ENCODE results near the gene SPCS2.

The SPCS2 gene

DNA sequence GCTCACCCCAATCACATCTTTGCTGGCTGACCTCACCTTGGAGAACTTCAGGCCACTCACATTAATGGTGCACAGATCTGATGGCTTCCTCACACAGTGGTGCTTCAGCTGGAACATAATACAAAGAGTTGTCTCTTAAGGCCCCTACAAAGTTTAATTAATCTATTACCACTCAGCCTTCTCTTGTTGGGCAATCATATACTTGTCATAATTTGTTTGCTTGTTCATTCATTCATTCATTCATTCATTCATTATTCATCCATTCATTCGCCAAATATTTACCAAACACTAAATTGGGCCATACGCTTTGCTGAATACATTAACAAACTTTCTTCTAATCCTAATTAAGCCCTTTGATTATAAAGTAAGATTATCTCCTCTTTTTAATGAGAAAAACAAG lies 15.3 kb upstream of the SPCS2 start:
- Histone ChIP-seq H3K27me3 (ENCODE audit: insufficient read depth, low read length) (no peaks in the 10 kb centered on the region), H3K4me1 (ENCODE audit: insufficient read depth, low read length) (no peaks in the 10 kb centered on the region), H3K36me3 (ENCODE audit: insufficient read depth, low read length) (peaks cover 27% of the 10 kb centered on the region)

DNA sequence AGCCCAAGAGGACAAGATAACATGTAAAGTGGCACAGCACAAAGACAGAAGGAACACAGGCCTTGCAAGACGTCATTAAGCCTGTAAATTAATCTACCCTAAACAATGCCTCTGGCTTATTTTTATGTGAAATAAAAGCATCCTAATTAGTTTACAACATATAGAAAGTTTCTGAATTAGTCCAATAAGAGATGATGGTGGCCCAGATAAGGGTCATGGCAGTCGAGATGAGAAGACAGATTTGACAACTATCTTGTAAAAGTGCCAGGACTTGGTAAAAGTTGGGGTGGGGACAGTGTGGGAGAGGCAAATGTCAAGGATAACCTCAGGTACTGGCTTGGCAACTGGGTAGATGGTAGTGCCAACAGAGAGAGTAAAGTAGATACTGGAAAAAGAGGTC lies 13.8 kb upstream of the SPCS2 start:
- Histone ChIP-seq H2AFZ (ENCODE audit: low read depth, low read length) (no peak overlapping the region), H3K4me1 (ENCODE audit: insufficient read depth, low read length) (no peaks in the 10 kb centered on the region), H3K27me3 (ENCODE audit: insufficient read depth, low read length) (no peaks in the 10 kb centered on the region), H3K9me3 (ENCODE audit: low read length) (no peaks in the 10 kb centered on the region), H3K4me3 (ENCODE audit: low read length) (no peak overlapping the region), H3K36me3 (ENCODE audit: insufficient read depth, low read length) (peaks cover 29% of the 10 kb centered on the region)

More for the DNA sequence above, 15.3 kb upstream of the SPCS2 start:
- Histone ChIP-seq H2AFZ (ENCODE audit: low read depth, low read length) (no peak overlapping the region), H3K4me3 (ENCODE audit: low read length) (no peak overlapping the region), H3K9me3 (ENCODE audit: low read length) (no peaks in the 10 kb centered on the region)

DNA sequence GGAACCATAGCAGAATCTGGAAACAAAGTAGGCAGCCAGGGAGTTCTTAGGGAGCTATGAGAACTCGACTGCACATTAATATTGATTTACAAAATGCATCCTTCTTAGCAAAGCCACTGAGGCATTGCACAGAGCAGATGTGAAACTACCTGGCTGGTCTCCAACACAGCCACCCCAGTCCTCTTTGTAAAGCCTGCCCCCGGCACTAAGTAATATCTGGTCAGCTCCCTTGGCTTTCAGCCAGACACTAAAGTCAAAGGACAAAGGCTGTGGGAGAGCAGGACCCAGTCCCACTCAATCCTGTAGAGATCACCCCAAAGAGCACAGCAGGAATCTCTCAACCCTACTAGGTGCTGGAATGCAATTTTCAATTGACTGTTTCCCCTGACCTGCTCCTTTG lies 13.0 kb upstream of the SPCS2 start:
- Histone ChIP-seq H3K4me1 (ENCODE audit: insufficient read depth, low read length) (no peaks in the 10 kb centered on the region), H3K36me3 (ENCODE audit: insufficient read depth, low read length) (peaks cover 29% of the 10 kb centered on the region), H3K27me3 (ENCODE audit: insufficient read depth, low read length) (no peaks in the 10 kb centered on the region), H3K9me3 (ENCODE audit: low read length) (no peaks in the 10 kb centered on the region), H2AFZ (ENCODE audit: low read depth, low read length) (no peak overlapping the region), H3K4me3 (ENCODE audit: low read length) (no peak overlapping the region)

DNA sequence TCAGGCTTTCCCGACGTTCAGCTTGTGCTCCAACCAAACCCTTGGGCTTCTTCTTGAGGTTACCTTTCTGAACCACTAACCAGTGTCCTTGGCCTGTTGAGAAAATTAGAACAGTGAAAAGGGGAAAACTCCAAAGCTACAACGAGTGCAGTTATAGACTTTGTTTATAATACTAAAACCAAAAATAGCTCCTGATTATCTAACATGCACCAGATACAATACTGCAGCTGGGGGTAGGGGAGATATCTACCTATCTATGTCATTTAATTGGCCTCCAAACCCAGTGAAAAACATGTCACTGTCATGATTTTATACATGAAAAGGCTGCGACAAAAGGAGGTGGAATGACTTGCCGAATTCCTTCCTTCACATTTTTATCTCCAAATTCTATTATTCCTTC lies 12.1 kb upstream of the SPCS2 start:
- Histone ChIP-seq H2AFZ (ENCODE audit: low read depth, low read length) (no peak overlapping the region), H3K9me3 (ENCODE audit: low read length) (no peaks in the 10 kb centered on the region), H3K4me3 (ENCODE audit: low read length) (no peak overlapping the region), H3K36me3 (ENCODE audit: insufficient read depth, low read length) (peaks cover 29% of the 10 kb centered on the region), H3K27me3 (ENCODE audit: insufficient read depth, low read length) (no peaks in the 10 kb centered on the region), H3K4me1 (ENCODE audit: insufficient read depth, low read length) (no peaks in the 10 kb centered on the region)

DNA sequence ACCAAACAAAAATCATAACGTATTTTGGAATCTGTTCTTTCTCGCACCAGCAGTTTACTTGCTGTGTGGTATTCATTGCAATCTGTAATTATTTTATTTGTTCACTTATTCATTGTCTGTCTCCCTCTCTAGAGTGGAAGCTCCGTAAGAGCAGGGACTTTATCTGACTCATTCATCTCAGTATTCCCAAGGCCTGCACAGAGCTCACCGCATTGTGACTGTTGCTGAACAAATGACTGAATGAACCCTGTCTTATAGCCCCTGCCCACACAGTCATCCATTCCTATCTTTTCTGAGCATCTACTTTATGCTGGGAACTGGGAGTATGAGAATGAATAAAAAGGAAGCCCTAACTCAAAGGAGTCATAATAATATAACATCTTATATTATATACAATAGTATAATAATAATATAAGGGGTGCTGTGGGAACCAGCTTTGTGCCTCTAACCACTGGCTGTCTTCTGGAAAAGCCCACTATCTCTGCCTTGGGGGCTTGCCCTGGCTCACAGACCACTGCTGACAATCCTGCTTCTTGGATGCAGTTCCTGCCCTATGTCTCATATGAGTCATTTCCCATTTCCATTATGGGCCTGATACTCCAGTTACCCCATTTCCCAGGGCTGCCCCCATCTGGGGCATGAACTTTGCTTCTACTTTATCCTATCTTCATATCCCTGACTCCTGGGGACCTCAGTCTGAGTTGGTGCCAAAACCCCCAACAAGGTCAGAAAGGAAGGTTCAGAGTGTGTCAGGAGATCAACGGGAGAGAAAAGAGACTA lies 11.2 kb upstream of the SPCS2 start:
- H3K4me3 ChIP-seq (ENCODE audit: low read length), result no peak overlapping the region
- H3K27me3 ChIP-seq (ENCODE audit: insufficient read depth, low read length), result no peaks in the 10 kb centered on the region
- no peak overlapping the region for H2AFZ ChIP-seq (ENCODE audit: low read depth, low read length)
- H3K36me3 ChIP-seq (ENCODE audit: insufficient read depth, low read length), result peaks cover 29% of the 10 kb centered on the region
- no peaks in the 10 kb centered on the region for H3K4me1 ChIP-seq (ENCODE audit: insufficient read depth, low read length)
- no peaks in the 10 kb centered on the region for H3K9me3 ChIP-seq (ENCODE audit: low read length)

DNA sequence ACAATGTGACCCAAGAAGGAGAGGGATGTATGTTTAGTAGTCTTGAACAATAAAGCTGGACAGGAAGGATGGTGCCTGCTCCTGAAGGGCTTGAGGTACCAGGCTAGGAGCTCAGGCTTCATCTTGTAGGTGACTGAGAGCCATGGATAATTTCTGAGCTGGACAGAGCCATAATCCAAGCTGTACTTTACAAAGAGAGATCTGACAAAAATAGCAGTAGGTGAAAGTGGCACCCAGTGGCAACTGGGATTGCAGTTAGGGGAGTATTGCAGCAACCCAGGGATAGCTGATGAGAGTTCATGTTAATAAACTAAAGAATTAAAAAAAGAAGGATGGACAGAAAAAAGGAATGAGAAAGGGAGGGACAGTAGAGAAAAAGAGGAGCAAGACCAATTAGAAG lies 7.6 kb upstream of the SPCS2 start:
- no peak overlapping the region for H2AFZ ChIP-seq (ENCODE audit: low read depth, low read length)
- no peak overlapping the region for H3K4me3 ChIP-seq (ENCODE audit: low read length)
- no peaks in the 10 kb centered on the region for H3K27me3 ChIP-seq (ENCODE audit: insufficient read depth, low read length)
- H3K36me3 ChIP-seq (ENCODE audit: insufficient read depth, low read length), result peaks cover 11% of the 10 kb centered on the region
- H3K9me3 ChIP-seq (ENCODE audit: low read length), result no peaks in the 10 kb centered on the region
- peaks cover 2% of the 10 kb centered on the region for H3K4me1 ChIP-seq (ENCODE audit: insufficient read depth, low read length)

DNA sequence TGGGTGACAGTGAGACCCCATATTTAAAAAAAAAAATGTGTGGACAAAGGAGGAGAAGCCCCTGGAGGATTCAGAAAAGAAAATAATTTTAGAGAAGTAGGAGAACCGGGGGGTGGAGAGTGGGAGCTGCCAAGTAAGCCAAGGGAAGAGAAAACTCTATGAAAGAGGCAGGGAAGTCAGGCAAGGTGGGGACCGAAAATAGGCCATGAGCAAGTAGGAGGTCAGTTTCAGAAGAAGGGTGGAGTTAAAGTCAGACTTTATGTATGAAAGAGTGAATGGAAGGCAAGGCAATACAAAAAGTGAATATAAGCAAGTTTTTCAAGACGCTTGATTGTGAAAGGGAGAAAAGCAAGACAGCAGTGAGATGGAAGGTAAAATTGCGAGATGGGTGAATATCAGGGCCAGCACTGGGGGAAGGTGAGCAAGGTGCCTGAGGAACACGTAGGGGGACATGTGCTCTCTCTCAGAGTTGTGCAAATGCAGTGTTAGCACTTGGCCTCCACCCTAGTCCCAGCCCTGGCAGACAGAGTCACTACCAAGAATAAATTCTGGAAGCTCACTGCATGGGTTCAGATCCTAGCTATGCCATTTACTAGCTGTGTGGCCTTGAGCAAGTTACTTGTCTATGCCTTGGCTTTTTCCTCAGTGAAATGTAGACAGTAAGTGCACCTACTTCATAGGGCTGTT lies 6.8 kb upstream of the SPCS2 start:
- Histone ChIP-seq H3K27me3 (ENCODE audit: insufficient read depth, low read length) (no peaks in the 10 kb centered on the region), H2AFZ (ENCODE audit: low read depth, low read length) (no peak overlapping the region), H3K4me3 (ENCODE audit: low read length) (no peak overlapping the region), H3K4me1 (ENCODE audit: insufficient read depth, low read length) (peaks cover 2% of the 10 kb centered on the region), H3K36me3 (ENCODE audit: insufficient read depth, low read length) (peaks cover 6% of the 10 kb centered on the region), H3K9me3 (ENCODE audit: low read length) (no peaks in the 10 kb centered on the region)

DNA sequence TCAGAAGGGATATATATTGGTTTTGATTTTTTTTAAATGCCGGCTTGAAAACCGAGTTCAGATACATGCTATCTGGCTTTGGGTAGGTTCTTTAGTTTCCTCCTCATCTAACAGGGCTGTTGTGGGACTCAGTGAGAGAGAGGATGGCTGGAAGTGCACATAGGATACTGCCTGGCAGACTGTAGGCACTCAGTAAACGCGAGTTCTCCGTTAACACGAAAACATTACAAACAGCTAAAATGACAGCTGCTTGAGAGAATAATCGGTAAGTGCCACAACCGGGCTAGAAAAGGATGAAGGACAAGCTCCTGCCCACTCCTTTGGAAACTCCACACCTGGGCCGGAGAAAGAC lies 544 bp upstream of the SPCS2 start:
- H3K4me1 ChIP-seq (ENCODE audit: insufficient read depth, low read length), result peaks cover 11% of the 10 kb centered on the region
- no peaks in the 10 kb centered on the region for H3K9me3 ChIP-seq (ENCODE audit: low read length)
- peak overlapping the region; percentile 96 for H2AFZ ChIP-seq (ENCODE audit: low read depth, low read length)
- H3K36me3 ChIP-seq (ENCODE audit: insufficient read depth, low read length), result peaks cover 10% of the 10 kb centered on the region
- no peaks in the 10 kb centered on the region for H3K27me3 ChIP-seq (ENCODE audit: insufficient read depth, low read length)
- H3K4me3 ChIP-seq (ENCODE audit: low read length), result peak overlapping the region; percentile 76

DNA sequence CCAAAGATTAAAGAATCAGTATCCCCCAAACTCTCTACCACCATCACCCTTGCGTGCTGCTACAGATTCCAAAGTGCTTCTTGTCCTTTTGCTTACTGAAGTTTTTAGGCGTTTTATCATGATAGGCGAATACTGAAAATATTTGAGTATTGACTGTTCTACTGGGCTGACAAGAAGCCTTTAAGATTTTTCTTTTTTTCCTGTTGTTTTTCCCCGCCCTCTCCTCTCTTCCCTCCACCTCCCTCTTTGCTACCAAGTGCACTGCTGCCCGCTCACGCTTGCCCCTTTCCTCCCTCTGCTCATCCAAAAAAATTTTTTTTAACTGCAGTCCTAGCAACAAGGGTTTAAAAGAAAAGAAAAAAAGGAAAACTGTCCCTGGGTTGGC lies 679 bp downstream of the SPCS2 start:
- Histone ChIP-seq H3K4me1 (ENCODE audit: insufficient read depth, low read length) (peaks cover 11% of the 10 kb centered on the region), H3K27me3 (ENCODE audit: insufficient read depth, low read length) (no peaks in the 10 kb centered on the region), H3K9me3 (ENCODE audit: low read length) (peaks cover 2% of the 10 kb centered on the region), H2AFZ (ENCODE audit: low read depth, low read length) (no peak overlapping the region), H3K4me3 (ENCODE audit: low read length) (peak overlapping the region; percentile 76), H3K36me3 (ENCODE audit: insufficient read depth, low read length) (peaks cover 14% of the 10 kb centered on the region)

DNA sequence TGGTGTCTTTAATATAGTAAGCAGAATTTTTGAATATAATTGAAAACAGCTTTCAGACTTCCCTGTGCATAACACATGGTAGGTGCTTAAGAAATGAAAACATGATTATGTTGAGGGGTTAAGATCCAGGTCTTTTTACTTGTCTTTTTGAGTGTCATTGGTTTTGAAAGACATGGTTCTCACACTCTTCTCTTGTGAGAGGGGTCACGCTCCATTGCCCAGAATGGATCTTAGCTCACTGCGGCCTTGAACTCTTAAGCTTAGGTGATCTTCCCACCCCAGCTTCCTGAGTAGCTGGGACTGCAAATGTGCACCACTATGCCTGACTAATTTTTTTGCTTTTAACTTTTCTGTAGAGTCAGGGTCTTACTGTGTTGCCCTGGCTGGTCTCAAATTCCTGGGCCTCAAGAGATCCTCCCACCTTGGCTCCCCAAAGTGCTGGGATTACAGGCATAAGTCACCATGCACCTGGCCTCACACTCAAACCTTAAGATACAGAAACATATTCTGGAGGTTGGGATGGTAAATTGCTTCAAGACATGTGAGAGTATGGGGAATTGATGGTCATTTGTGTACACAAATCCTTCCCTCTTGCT lies 1.4 kb downstream of the SPCS2 start:
- peak overlapping the region; percentile 76 for H3K4me3 ChIP-seq (ENCODE audit: low read length)
- peaks cover 11% of the 10 kb centered on the region for H3K4me1 ChIP-seq (ENCODE audit: insufficient read depth, low read length)
- H3K9me3 ChIP-seq (ENCODE audit: low read length), result peaks cover 2% of the 10 kb centered on the region
- no peak overlapping the region for H2AFZ ChIP-seq (ENCODE audit: low read depth, low read length)
- no peaks in the 10 kb centered on the region for H3K27me3 ChIP-seq (ENCODE audit: insufficient read depth, low read length)
- peaks cover 14% of the 10 kb centered on the region for H3K36me3 ChIP-seq (ENCODE audit: insufficient read depth, low read length)

DNA sequence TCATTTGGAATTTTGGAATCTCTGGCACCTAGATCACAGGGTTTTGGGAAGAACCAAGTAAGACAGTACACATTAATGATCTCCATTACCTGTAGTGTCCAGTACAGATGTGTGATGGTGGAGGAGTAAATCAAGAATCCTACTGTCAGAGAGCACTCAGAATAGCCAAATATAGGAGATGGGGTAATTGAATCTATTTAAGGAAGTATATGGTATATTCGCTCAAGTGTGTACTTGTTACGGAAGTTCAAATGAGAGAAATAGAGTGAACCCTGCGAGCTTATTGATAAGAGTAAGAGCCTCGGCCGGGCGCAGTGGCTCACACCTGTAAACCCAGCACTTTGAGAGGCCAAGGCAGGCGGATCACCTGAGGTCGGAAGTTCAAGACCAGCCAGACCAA lies 2.2 kb downstream of the SPCS2 start:
- Histone ChIP-seq H2AFZ (ENCODE audit: low read depth, low read length) (no peak overlapping the region), H3K9me3 (ENCODE audit: low read length) (peaks cover 2% of the 10 kb centered on the region), H3K36me3 (ENCODE audit: insufficient read depth, low read length) (peaks cover 16% of the 10 kb centered on the region), H3K4me3 (ENCODE audit: low read length) (no peak overlapping the region), H3K4me1 (ENCODE audit: insufficient read depth, low read length) (peaks cover 11% of the 10 kb centered on the region), H3K27me3 (ENCODE audit: insufficient read depth, low read length) (no peaks in the 10 kb centered on the region)

DNA sequence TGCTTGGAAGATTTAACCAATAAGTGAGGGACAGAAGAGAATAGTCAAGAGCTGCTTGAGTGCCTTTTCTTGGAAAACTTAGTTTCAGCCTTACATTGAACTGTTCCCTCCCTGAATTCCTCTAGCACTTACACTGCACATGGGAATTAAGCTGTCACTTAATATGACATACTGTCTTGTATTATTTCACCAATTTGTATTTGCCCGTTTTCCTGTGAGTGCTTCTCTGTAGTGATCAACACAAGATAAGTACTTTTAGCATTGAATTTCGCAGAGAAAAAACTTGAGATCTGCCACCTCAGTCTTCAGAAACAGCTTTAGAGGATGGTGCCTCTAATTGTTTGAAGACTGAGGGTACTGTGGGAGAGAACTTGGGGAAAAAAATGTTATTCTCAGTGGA lies 3.7 kb downstream of the SPCS2 start:
- no peaks in the 10 kb centered on the region for H3K27me3 ChIP-seq (ENCODE audit: insufficient read depth, low read length)
- H3K36me3 ChIP-seq (ENCODE audit: insufficient read depth, low read length), result peaks cover 19% of the 10 kb centered on the region
- H3K9me3 ChIP-seq (ENCODE audit: low read length), result peaks cover 2% of the 10 kb centered on the region
- H3K4me3 ChIP-seq (ENCODE audit: low read length), result no peak overlapping the region
- no peak overlapping the region for H2AFZ ChIP-seq (ENCODE audit: low read depth, low read length)
- H3K4me1 ChIP-seq (ENCODE audit: insufficient read depth, low read length), result peaks cover 11% of the 10 kb centered on the region

DNA sequence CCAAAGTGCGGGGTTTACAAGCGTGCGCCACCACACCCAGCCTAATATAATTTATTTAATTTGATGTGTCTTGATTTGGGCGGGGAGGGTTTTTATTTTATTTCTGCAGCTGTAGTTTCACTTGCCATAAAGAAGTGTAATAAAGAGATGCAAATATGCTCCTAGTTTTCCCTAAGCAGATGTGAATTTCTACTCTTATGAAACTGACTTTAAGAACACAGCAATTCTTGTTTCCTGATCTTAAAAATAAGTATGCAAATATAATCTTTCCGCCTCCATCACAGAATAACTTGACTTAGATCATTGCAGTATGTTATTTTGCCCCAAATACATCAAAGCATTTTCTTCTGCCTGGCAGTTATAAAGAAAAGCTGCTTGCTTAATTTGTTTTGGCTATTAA lies 4.4 kb downstream of the SPCS2 start:
- Histone ChIP-seq H2AFZ (ENCODE audit: low read depth, low read length) (no peak overlapping the region), H3K4me1 (ENCODE audit: insufficient read depth, low read length) (peaks cover 11% of the 10 kb centered on the region), H3K4me3 (ENCODE audit: low read length) (no peak overlapping the region), H3K36me3 (ENCODE audit: insufficient read depth, low read length) (peaks cover 22% of the 10 kb centered on the region), H3K27me3 (ENCODE audit: insufficient read depth, low read length) (no peaks in the 10 kb centered on the region), H3K9me3 (ENCODE audit: low read length) (peaks cover 2% of the 10 kb centered on the region)
